Measurements from ENCODE around the gene HOXB3. TPM values are rescaled to one million over a fixed set of nuclear protein-coding genes. Genes with fewer than 3 reads are reported as not detected.

Gene HOXB3
- total RNA-seq, 1 experiment from 2014 or later, result not detected

DNA sequence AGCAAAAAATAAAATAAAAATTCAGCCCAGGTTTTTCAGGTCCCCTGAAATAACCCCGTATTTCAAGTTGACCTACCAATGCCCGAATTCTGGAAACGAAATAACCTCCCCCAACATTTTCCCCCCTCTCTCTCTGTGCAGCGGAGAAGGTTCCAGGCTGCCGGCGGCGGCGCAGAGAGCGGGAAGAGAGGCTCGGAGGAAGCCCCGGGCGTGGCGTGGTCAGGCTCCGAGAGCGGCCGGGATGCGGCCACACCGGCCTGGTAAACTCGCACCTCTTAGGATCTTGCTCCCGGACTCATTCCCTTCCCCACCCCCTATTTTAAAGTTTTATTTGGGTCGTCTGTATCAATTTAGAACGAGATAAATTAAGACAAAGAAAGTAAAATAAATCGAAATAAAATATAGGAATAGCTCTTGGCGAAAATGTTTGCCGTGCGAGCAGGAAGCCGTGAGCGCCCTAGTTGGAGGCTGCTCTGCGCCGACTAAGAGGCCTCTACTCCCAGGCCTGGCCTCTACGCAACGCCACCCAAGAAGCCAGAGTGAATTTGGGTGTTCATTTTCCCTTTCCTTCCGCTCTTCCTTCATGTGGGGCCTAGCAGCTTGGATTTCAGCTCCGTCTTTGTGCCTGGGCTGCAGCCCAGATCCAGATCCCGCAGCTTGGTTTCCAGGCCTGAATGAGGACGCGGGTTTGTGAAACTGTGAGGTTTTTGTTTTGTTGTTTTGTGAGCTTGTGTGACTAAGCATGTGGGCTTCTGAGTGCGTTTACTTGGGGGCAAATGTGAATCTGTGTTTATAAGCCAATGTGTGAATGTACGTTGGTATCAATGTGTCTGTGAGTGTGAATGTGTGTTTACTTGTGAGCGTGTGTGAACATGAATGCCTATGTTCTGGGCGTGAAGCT, 16.2 kb upstream of the HOXB3 start:
- Histone ChIP-seq H2BK5ac (ENCODE audit: insufficient read length, low read length) (no peak overlapping the region), H2BK15ac (ENCODE audit: low read depth, low read length) (no peak overlapping the region), H2BK20ac (ENCODE audit: low read depth, low read length, poor library complexity, severe bottlenecking) (no peak overlapping the region), H3K18ac (ENCODE audit: insufficient read length, low read depth, low read length) (no peak overlapping the region), H2BK12ac (ENCODE audit: insufficient read length, low read depth, low read length) (no peak overlapping the region), H3T11ph (ENCODE audit: low read length) (no peak overlapping the region), H4K91ac (ENCODE audit: insufficient read length, low read depth, low read length) (no peak overlapping the region), H4K20me1 (ENCODE audit: control insufficient read depth, insufficient read depth, insufficient read length) (no peaks in the 10 kb centered on the region), H3K4ac (ENCODE audit: low read depth, low read length) (no peak overlapping the region), H2BK120ac (ENCODE audit: low read depth, low read length, poor library complexity, severe bottlenecking) (no peak overlapping the region), H3K79me1 (ENCODE audit: insufficient read depth, low read depth, low read length, poor library complexity, severe bottlenecking) (no peaks in the 10 kb centered on the region), H3K23ac (ENCODE audit: insufficient read length, low read depth, low read length) (no peak overlapping the region), H4K5ac (ENCODE audit: insufficient read length, low read depth, low read length) (no peak overlapping the region), H2AFZ (ENCODE audit: low read length) (no peak overlapping the region), H3K27ac (ENCODE audit: insufficient read length, low read depth, low read length) (no peak overlapping the region), H3K9me3 (ENCODE audit: control insufficient read depth, low read depth, low read length) (no peaks in the 10 kb centered on the region), H3K4me1 (ENCODE audit: insufficient read depth, low read length) (no peaks in the 10 kb centered on the region), H3K14ac (ENCODE audit: insufficient read depth, low read length) (no peak overlapping the region), H3K23me2 (ENCODE audit: insufficient read length, low read depth, low read length, poor library complexity, severe bottlenecking) (peaks cover 5% of the 10 kb centered on the region), H4K8ac (replicated peaks; ENCODE audit: insufficient read length, low read depth, low read length) (no peak overlapping the region), H3K27me3 (ENCODE audit: insufficient read depth, low read length) (peaks cover 98% of the 10 kb centered on the region), H3K4me2 (ENCODE audit: insufficient read depth, insufficient read length, low read length) (no peak overlapping the region), H2AK5ac (ENCODE audit: insufficient read length, low read length) (no peak overlapping the region), H3K79me2 (ENCODE audit: insufficient read depth, low read length) (no peaks in the 10 kb centered on the region), H3K9ac (ENCODE audit: extremely low read depth, insufficient read length, low read length) (no peak overlapping the region), H3K56ac (ENCODE audit: insufficient read length, low read depth, low read length) (no peak overlapping the region)
- Mint-ChIP-seq H3K4me3 (no peak overlapping the region), H3K36me3 (ENCODE audit: insufficient read depth in 1 of 3, low read depth in 3 of 3) (no peaks in the 10 kb centered on the region; a peak in 1 of 7 replicates), H3K27ac (no peak overlapping the region), H3K9me3 (peaks cover 7 to 16% of the 10 kb centered on the region in 2 experiments), H3K27me3 (ENCODE audit: low read depth) (peaks cover 100% of the 10 kb centered on the region), H3K4me1 (peaks cover 4 to 9% of the 10 kb centered on the region in 2 experiments; a peak in 3 of 4 replicates)
- WGBS (ENCODE audit: extremely low coverage, insufficient read length, low lambda C conversion rate), result no CpG with 5 or more reads among the region's 41 CpGs
- TF ChIP-seq, protein P1, sequence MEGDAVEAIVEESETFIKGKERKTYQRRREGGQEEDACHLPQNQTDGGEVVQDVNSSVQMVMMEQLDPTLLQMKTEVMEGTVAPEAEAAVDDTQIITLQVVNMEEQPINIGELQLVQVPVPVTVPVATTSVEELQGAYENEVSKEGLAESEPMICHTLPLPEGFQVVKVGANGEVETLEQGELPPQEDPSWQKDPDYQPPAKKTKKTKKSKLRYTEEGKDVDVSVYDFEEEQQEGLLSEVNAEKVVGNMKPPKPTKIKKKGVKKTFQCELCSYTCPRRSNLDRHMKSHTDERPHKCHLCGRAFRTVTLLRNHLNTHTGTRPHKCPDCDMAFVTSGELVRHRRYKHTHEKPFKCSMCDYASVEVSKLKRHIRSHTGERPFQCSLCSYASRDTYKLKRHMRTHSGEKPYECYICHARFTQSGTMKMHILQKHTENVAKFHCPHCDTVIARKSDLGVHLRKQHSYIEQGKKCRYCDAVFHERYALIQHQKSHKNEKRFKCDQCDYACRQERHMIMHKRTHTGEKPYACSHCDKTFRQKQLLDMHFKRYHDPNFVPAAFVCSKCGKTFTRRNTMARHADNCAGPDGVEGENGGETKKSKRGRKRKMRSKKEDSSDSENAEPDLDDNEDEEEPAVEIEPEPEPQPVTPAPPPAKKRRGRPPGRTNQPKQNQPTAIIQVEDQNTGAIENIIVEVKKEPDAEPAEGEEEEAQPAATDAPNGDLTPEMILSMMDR (conservative IDR thresholded peaks at IDR 0.05), result no peak
- DNase-seq, result no peak
